GM23338 (cell line): ENCODE results near the gene CENPN. TPM values are rescaled to one million over a fixed set of nuclear protein-coding genes. Genes with fewer than 3 reads are reported as not detected.
A peak's percentile ranks its signal among the peaks of the same experiment; 100 is the strongest.

Experiments
- ATAC-seq: fragments of 200-7000 bp; cut with Tn5 transposase; 3 replicates; pipeline ENCODE4 v1.9.1; 2020
- DNase-seq: peaks from one replicate; pipeline ENCODE4 v3.0.0-alpha.2; 2015; ENCODE audit warnings: low spot score
- H2AFZ ChIP-seq: fragments of 200-600 bp; sonication (generic); 2 replicates; pipeline ENCODE4 v1.8.0; 2016; ENCODE audit warnings: antibody characterized with exemption, mild to moderate bottlenecking, moderate library complexity
- H3F3A ChIP-seq: fragments of 200-600 bp; sonication (generic); replicated peaks from 2 replicates; pipeline ENCODE4 v1.8.0; 2017; ENCODE audit warnings: antibody characterized with exemption, mixed run types, low read depth
- H3K27ac ChIP-seq: fragments of 200-600 bp; sonication (generic); 2 replicates; pipeline ENCODE4 v1.6.1; 2016; ENCODE audit warnings: low read depth
- H3K27me3 ChIP-seq: fragments of 200-600 bp; sonication (generic); 2 replicates; pipeline ENCODE4 v1.8.0; 2016; ENCODE audit warnings: mild to moderate bottlenecking, mixed run types, moderate library complexity; ENCODE audit not compliant: insufficient read depth
- H3K36me3 ChIP-seq: fragments of 200-600 bp; sonication (generic); 2 replicates; pipeline ENCODE4 v1.8.0; 2016; ENCODE audit warnings: mild to moderate bottlenecking; ENCODE audit not compliant: insufficient read depth
- H3K4me1 ChIP-seq: fragments of 200-600 bp; sonication (generic); 2 replicates; pipeline ENCODE4 v1.8.0; 2016; ENCODE audit warnings: mild to moderate bottlenecking, moderate library complexity; ENCODE audit not compliant: insufficient read depth
- H3K4me2 ChIP-seq: fragments of 200-600 bp; sonication (generic); 2 replicates; pipeline ENCODE4 v1.7.1; 2017; ENCODE audit warnings: mixed run types
- H3K4me3 ChIP-seq: fragments of 200-600 bp; sonication (generic); 2 replicates; pipeline ENCODE4 v1.6.1; 2016; ENCODE audit warnings: mixed run types
- H3K79me2 ChIP-seq: fragments of 200-600 bp; sonication (generic); replicated peaks from 2 replicates; pipeline ENCODE4 v1.8.0; 2017; ENCODE audit warnings: mild to moderate bottlenecking; ENCODE audit not compliant: insufficient read depth
- H3K9me2 ChIP-seq: fragments of 200-600 bp; sonication (generic); 2 replicates; pipeline ENCODE4 v1.8.0; 2017; ENCODE audit not compliant: insufficient read depth
- H4K20me1 ChIP-seq: fragments of 200-600 bp; sonication (generic); replicated peaks from 2 replicates; pipeline ENCODE4 v1.8.0; 2017; ENCODE audit warnings: mild to moderate bottlenecking; ENCODE audit not compliant: insufficient read depth
- H3K27ac Mint-ChIP-seq: 2 replicates; pipeline ENCODE4 v1.8.0; 2020; ENCODE audit warnings: inconsistent platforms, mild to moderate bottlenecking, moderate library complexity, mixed read lengths
- H3K27me3 Mint-ChIP-seq: 3 replicates; pipeline ENCODE4 v1.8.0; 2022; ENCODE audit warnings: low read depth, mild to moderate bottlenecking, moderate library complexity, mixed read lengths, inconsistent platforms; ENCODE audit not compliant: insufficient read depth, poor library complexity
- H3K36me3 Mint-ChIP-seq: 3 replicates; pipeline ENCODE4 v1.8.0; 2021; ENCODE audit warnings: low read depth, mild to moderate bottlenecking, inconsistent platforms, moderate library complexity, mixed read lengths
- H3K4me1 Mint-ChIP-seq: 3 replicates; pipeline ENCODE4 v1.8.0; 2020; ENCODE audit warnings: mild to moderate bottlenecking, inconsistent platforms, mixed read lengths
- H3K4me3 Mint-ChIP-seq: 3 replicates; pipeline ENCODE4 v1.8.0; 2021; ENCODE audit warnings: moderate library complexity, mild to moderate bottlenecking, inconsistent platforms, mixed read lengths
- H3K9me3 Mint-ChIP-seq: 3 replicates; pipeline ENCODE4 v1.8.0; 2020; ENCODE audit warnings: moderate library complexity, mild to moderate bottlenecking, inconsistent platforms, mixed read lengths
- CREB1 ChIP-seq: fragments of 250-450 bp; sonication (Bioruptor Pico); IDR thresholded peaks from 2 replicates; pipeline ENCODE4 v1.5.0; 2020; ENCODE audit warnings: low read depth, mild to moderate bottlenecking, moderate library complexity
- EZH2phosphoT487 ChIP-seq: fragments of 200-600 bp; sonication (generic); IDR thresholded peaks from one replicate; pipeline ENCODE4 v1.8.1; 2018; ENCODE audit warnings: antibody characterized with exemption; ENCODE audit not compliant: unreplicated experiment
- JUNB ChIP-seq: IDR thresholded peaks from one replicate; pipeline ENCODE4 v1.6.1; 2016; ENCODE audit warnings: antibody characterized with exemption; ENCODE audit not compliant: unreplicated experiment
- NANOG ChIP-seq: IDR thresholded peaks from 2 replicates; pipeline ENCODE4 v1.6.1; 2016; ENCODE audit warnings: antibody characterized with exemption, borderline replicate concordance
- POLR2AphosphoS5 ChIP-seq: IDR thresholded peaks from 2 replicates; pipeline ENCODE4 v1.6.1; 2016; ENCODE audit warnings: antibody characterized with exemption, low read depth
- STAT1 ChIP-seq: IDR thresholded peaks from one replicate; pipeline ENCODE4 v1.6.1; 2016; ENCODE audit warnings: antibody characterized with exemption; ENCODE audit not compliant: unreplicated experiment
- ZNF331 ChIP-seq: fragments of 250-450 bp; sonication (Bioruptor Pico); IDR thresholded peaks from 2 replicates; pipeline ENCODE4 v1.5.0; 2020; ENCODE audit warnings: low read depth, mild to moderate bottlenecking, moderate library complexity
- ZNF462 ChIP-seq: fragments of 250-450 bp; sonication (Bioruptor Pico); IDR thresholded peaks from 2 replicates; pipeline ENCODE4 v1.5.0; 2020; ENCODE audit warnings: mild to moderate bottlenecking, moderate library complexity
- polyA plus RNA-seq: library from polyadenylated mRNA; unstranded; fragments of >200 nt; fragmentation: Nextera tagmentation; extraction: Ambion mirVana; gene quantifications from 2 replicates; pipeline ENCODE4 v1.2.1, GENCODE V29; 2016
- total RNA-seq: library from RNA; depleted of rRNA; stranded (reverse); fragments of >200 nt; shearing (Covaris generic); gene quantifications from 2 replicates; pipeline ENCODE4 v1.2.3, GENCODE V29; 2014
- TF ChIP-seq, protein P1 (sequence below): IDR thresholded peaks from 2 replicates; pipeline ENCODE4 v1.6.1; 2016; ENCODE audit warnings: antibody characterized with exemption
- TF ChIP-seq, protein P2 (sequence below): IDR thresholded peaks from one replicate; pipeline ENCODE4 v1.6.1; 2018; ENCODE audit warnings: antibody characterized with exemption; ENCODE audit not compliant: unreplicated experiment

CENPN gene
- total and polyA plus RNA-seq, 2 experiments from 2014 or later, result 43.6 to 80.8 TPM

- TF ChIP-seq POLR2AphosphoS5, result peak; percentile 77
- peak; percentile 94 for TF ChIP-seq CREB1 (CRISPR knock-in tag)
- TF ChIP-seq STAT1, result no peak
- no peak for TF ChIP-seq EZH2phosphoT487
- no peak for TF ChIP-seq NANOG
These were observed 70.3 kb downstream of the CENPN start, which contains the start of gene C16orf46 (continued) for GRCh38 chr16:81077076-81077940.

DNA sequence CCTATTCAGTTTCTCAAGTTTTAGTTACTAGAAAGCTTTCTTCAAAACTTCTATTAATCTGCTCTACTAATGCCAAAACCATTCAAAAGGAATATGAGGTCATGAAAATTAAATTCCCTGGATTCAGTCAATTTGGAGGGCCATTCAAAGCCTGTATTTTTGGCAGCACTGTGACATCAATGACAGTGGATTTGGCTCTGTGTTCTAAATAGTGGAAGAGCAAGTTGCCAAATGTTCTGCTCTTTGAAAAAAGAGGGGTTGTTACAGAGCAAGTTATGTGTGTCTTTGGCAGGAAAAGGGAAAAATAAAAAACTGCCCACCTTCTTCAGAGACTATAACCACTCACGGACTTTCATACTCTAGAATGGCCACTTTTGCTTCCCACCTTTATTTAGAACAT is 73.2 kb downstream of the CENPN start:
- Mint-ChIP-seq H3K4me3 (no peak overlapping the region), H3K4me1 (no peaks in the 10 kb centered on the region), H3K36me3 (peaks cover 19% of the 10 kb centered on the region), H3K9me3 (no peaks in the 10 kb centered on the region), H3K27me3 (peaks cover 4% of the 10 kb centered on the region), H3K27ac (no peak overlapping the region)
- Histone ChIP-seq H3K36me3 (0 out of 2 replicates have a peak, but pooled peaks cover 18% of the 10 kb centered on the region), H3F3A (0 out of 2 replicates have a peak, but pooled peaks cover under 1% of the 10 kb centered on the region), H3K4me3 (no peak overlapping the region), H3K4me1 (peaks cover 15% of the 10 kb centered on the region), H3K79me2 (no peaks in the 10 kb centered on the region; the same call in 1 of the 2 replicates), H4K20me1 (peaks cover 8% of the 10 kb centered on the region; the same call in 1 of the 2 replicates), H3K4me2 (no peak overlapping the region), H3K27me3 (no peaks in the 10 kb centered on the region), H3K9me2 (no peaks in the 10 kb centered on the region), H2AFZ (no peak overlapping the region), H3K27ac (no peak overlapping the region)
- ATAC-seq (no peak), DNase-seq (no peak)
- TF ChIP-seq NANOG, result no peak
- TF ChIP-seq STAT1, result no peak
- TF ChIP-seq JUNB, result no peak
- no peak for TF ChIP-seq ZNF462 (CRISPR knock-in tag)
- no peak for TF ChIP-seq CREB1 (CRISPR knock-in tag)
- TF ChIP-seq, protein P1, sequence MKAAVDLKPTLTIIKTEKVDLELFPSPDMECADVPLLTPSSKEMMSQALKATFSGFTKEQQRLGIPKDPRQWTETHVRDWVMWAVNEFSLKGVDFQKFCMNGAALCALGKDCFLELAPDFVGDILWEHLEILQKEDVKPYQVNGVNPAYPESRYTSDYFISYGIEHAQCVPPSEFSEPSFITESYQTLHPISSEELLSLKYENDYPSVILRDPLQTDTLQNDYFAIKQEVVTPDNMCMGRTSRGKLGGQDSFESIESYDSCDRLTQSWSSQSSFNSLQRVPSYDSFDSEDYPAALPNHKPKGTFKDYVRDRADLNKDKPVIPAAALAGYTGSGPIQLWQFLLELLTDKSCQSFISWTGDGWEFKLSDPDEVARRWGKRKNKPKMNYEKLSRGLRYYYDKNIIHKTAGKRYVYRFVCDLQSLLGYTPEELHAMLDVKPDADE, result no peak
- TF ChIP-seq POLR2AphosphoS5, result no peak
- no peak for TF ChIP-seq EZH2phosphoT487
- TF ChIP-seq ZNF331 (CRISPR knock-in tag), result no peak
- TF ChIP-seq, protein P2, sequence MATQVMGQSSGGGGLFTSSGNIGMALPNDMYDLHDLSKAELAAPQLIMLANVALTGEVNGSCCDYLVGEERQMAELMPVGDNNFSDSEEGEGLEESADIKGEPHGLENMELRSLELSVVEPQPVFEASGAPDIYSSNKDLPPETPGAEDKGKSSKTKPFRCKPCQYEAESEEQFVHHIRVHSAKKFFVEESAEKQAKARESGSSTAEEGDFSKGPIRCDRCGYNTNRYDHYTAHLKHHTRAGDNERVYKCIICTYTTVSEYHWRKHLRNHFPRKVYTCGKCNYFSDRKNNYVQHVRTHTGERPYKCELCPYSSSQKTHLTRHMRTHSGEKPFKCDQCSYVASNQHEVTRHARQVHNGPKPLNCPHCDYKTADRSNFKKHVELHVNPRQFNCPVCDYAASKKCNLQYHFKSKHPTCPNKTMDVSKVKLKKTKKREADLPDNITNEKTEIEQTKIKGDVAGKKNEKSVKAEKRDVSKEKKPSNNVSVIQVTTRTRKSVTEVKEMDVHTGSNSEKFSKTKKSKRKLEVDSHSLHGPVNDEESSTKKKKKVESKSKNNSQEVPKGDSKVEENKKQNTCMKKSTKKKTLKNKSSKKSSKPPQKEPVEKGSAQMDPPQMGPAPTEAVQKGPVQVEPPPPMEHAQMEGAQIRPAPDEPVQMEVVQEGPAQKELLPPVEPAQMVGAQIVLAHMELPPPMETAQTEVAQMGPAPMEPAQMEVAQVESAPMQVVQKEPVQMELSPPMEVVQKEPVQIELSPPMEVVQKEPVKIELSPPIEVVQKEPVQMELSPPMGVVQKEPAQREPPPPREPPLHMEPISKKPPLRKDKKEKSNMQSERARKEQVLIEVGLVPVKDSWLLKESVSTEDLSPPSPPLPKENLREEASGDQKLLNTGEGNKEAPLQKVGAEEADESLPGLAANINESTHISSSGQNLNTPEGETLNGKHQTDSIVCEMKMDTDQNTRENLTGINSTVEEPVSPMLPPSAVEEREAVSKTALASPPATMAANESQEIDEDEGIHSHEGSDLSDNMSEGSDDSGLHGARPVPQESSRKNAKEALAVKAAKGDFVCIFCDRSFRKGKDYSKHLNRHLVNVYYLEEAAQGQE, result no peak
